ENCODE results near the gene KIF16B.

GRCh38 chr20:16514140-16514539 lies 59.1 kb downstream of the KIF16B start:
- TF ChIP-seq CTCF (IDR thresholded peaks at IDR 0.05) = no peak
- TF ChIP-seq POLR2A (IDR thresholded peaks at IDR 0.05) = no peak
